NCI-H446 (cell line): ENCODE results near the gene SEPHS1.
A peak's percentile ranks its signal among the peaks of the same experiment; 100 is the strongest.

Experiments
- DNase-seq, 2 experiments: peaks; one replicate each; lab custom pipeline; 2025; lab: John Stamatoyannopoulos, UW

Gene SEPHS1

GRCh38 chr10:13327534-13327933, 20.6 kb downstream of the SEPHS1 start:
- no peak for DNase-seq

- DNase-seq, result no peak
These were observed 25.4 kb downstream of the SEPHS1 start for GRCh38 chr10:13322615-13323148.

- DNase-seq, result no peak
These were observed 26.5 kb downstream of the SEPHS1 start for GRCh38 chr10:13321576-13321975.

- DNase-seq, result no peak
These were observed 28.9 kb downstream of the SEPHS1 start for GRCh38 chr10:13319166-13319565.

- DNase-seq, result no peak
These were observed 30.6 kb downstream of the SEPHS1 start for GRCh38 chr10:13317474-13317873.

GRCh38 chr10:13316635-13317311, 31.3 kb downstream of the SEPHS1 start:
- no peak for DNase-seq

GRCh38 chr10:13315361-13315760, 32.7 kb downstream of the SEPHS1 start:
- no peak for DNase-seq

GRCh38 chr10:13311177-13311575, 36.9 kb downstream of the SEPHS1 start:
- no peak for DNase-seq

- DNase-seq, result no peak
These were observed 37.4 kb downstream of the SEPHS1 start for GRCh38 chr10:13310518-13311176.

GRCh38 chr10:13309792-13310191, 38.3 kb downstream of the SEPHS1 start:
- no peak for DNase-seq

GRCh38 chr10:13308096-13308495, 40.0 kb downstream of the SEPHS1 start:
- DNase-seq, result no peak

- no peak for DNase-seq
These were observed 42.0 kb downstream of the SEPHS1 start for GRCh38 chr10:13306103-13306502.

- DNase-seq, result no peak
These were observed 45.1 kb downstream of the SEPHS1 start for GRCh38 chr10:13302821-13303555.

- DNase-seq, result peak; percentile 42 to 83
These were observed 48.4 kb downstream of the SEPHS1 start, which contains the start of gene PHYH for GRCh38 chr10:13299437-13300287. PHYH (minus strand) TSS chr10:13300064; CDS start chr10:13300042, 22 bp downstream.

GRCh38 chr10:13298748-13299436, 49.2 kb downstream of the SEPHS1 start:
- no peak for DNase-seq

GRCh38 chr10:13296476-13296875, 51.6 kb downstream of the SEPHS1 start:
- DNase-seq, result no peak

- no peak for DNase-seq
These were observed 53.3 kb downstream of the SEPHS1 start for GRCh38 chr10:13294784-13295183.

- DNase-seq, result no peak
These were observed 56.0 kb downstream of the SEPHS1 start for GRCh38 chr10:13291821-13292773.

GRCh38 chr10:13291061-13291460, 57.0 kb downstream of the SEPHS1 start:
- DNase-seq, result no peak

- DNase-seq, result no peak
These were observed 64.0 kb downstream of the SEPHS1 start for GRCh38 chr10:13284050-13284449.
